HG03342 (cell line): ENCODE data around the gene NEK8.
"Not testable (repeated sequence)": the region's sequence is repeated elsewhere in the genome, so short reads cannot be mapped to it uniquely, and the experiment has no call there.

Experiments
- ATAC-seq: cut with Tn5 transposase; IDR thresholded peaks from one replicate; pipeline ENCODE4 v1.9.1; 2021; ENCODE audit warnings: mild to moderate bottlenecking, moderate library complexity; ENCODE audit not compliant: unreplicated experiment

NEK8 gene

GRCh38 chr17:28725166-28725659, 3.4 kb upstream of the NEK8 start:
- ATAC-seq = no peak

GRCh38 chr17:28725660-28726225, 2.8 kb upstream of the NEK8 start:
- no peak for ATAC-seq

- ATAC-seq = no peak
Measured at GRCh38 chr17:28726226-28726626, 2.4 kb upstream of the NEK8 start, which contains the start of gene TLCD1. Gene TLCD1, minus strand, starts transcription at chr17:28726233. Its CDS starts 136 bp downstream, at chr17:28726097.

GRCh38 chr17:28726627-28727491, 1.7 kb upstream of the NEK8 start:
- peak; percentile 37 for ATAC-seq

GRCh38 chr17:28729950-28730330, 1.4 kb downstream of the NEK8 start:
- ATAC-seq = no peak

- ATAC-seq = no peak
Measured at GRCh38 chr17:28733346-28733745, 4.8 kb downstream of the NEK8 start.

GRCh38 chr17:28734712-28735241, 6.2 kb downstream of the NEK8 start:
- no peak for ATAC-seq

GRCh38 chr17:28735242-28735722, 6.7 kb downstream of the NEK8 start:
- no peak for ATAC-seq

- ATAC-seq = not testable (repeated sequence)
Measured at GRCh38 chr17:28735913-28736769, 7.6 kb downstream of the NEK8 start.

- no peak for ATAC-seq
Measured at GRCh38 chr17:28737316-28737715, 8.7 kb downstream of the NEK8 start.

- ATAC-seq = peak; percentile 51
Measured at GRCh38 chr17:28737770-28738679, 9.4 kb downstream of the NEK8 start.

GRCh38 chr17:28738680-28739384, 10.2 kb downstream of the NEK8 start:
- no peak for ATAC-seq

- no peak for ATAC-seq
Measured at GRCh38 chr17:28740406-28741357, 12.1 kb downstream of the NEK8 start.

- no peak for ATAC-seq
Measured at GRCh38 chr17:28741358-28742349, 13.1 kb downstream of the NEK8 start.

- peak; percentile 60 for ATAC-seq
Measured at GRCh38 chr17:28743243-28744103, 14.9 kb downstream of the NEK8 start, which contains the start of gene TRAF4. Gene TRAF4, plus strand, starts transcription at chr17:28744011. Its CDS starts 102 bp downstream, at chr17:28744113.
